Uterus (tissue), 4 donors: Measurements from ENCODE around the gene MET. TPM values are rescaled to one million over a fixed set of nuclear protein-coding genes. Genes with fewer than 3 reads are reported as not detected.

Source experiments
- DNase-seq, 2 donors: peaks; one replicate each; pipeline ENCODE4 v3.0.0-alpha.2; 2019 to 2020
- H3K27ac ChIP-seq, 2 donors: fragments of 200-600 bp; sonication (generic); 1 replicate in 1 of 2; 2 replicates in 1 of 2; pipeline ENCODE4 v1.5.1; 2016 to 2018
- H3K27me3 ChIP-seq, 2 donors: fragments of 200-600 bp; sonication (generic); one replicate each; pipeline ENCODE4 v1.5.1; 2018 to 2019; ENCODE audit warnings: control low read depth in 1 of 2
- H3K36me3 ChIP-seq, 2 donors: fragments of 200-600 bp; sonication (generic); one replicate each; pipeline ENCODE4 v1.5.1; 2019; ENCODE audit warnings: control low read depth in 1 of 2
- H3K4me1 ChIP-seq, 2 donors: fragments of 200-600 bp; sonication (generic); one replicate each; pipeline ENCODE4 v1.5.1; 2018 to 2019; ENCODE audit warnings: control low read depth in 1 of 2
- H3K4me3 ChIP-seq, 2 donors: fragments of 200-600 bp; sonication (generic); 1 replicate in 1 of 2; 2 replicates in 1 of 2; pipeline ENCODE4 v1.5.1; 2018 to 2019; ENCODE audit warnings: mild to moderate bottlenecking in 1 of 2
- H3K9me3 ChIP-seq, 2 donors: fragments of 200-600 bp; sonication (generic); one replicate each; pipeline ENCODE4 v1.5.1; 2019; ENCODE audit warnings: control low read depth in 1 of 2
- CTCF ChIP-seq, 4 experiments: fragments of 200-600 bp in 2 of 4; fragments of 450-650 bp in 2 of 4; sonication (generic) in 2 of 4; IDR thresholded peaks; one replicate each; pipeline ENCODE4 v1.5.1; 2016 to 2019; ENCODE audit warnings: antibody characterized with exemption in 4 of 4, mild to moderate bottlenecking in 2 of 4, moderate library complexity in 1 of 4
- POLR2A ChIP-seq, 2 donors: fragments of 450-650 bp; IDR thresholded peaks; one replicate each; pipeline ENCODE4 v1.6.1; 2016; ENCODE audit warnings: antibody characterized with exemption in 2 of 2, mild to moderate bottlenecking in 1 of 2, moderate library complexity in 1 of 2
- intact Hi-C: fragments of 100-400 bp; cut with DNase I; formaldehyde crosslinking; loops from one replicate; pipeline ENCODE4 v1.15.1; 2023; ENCODE audit warnings: low total_unique reads
- total RNA-seq, 4 donors: library from RNA; depleted of rRNA in 3 of 4; stranded (reverse); fragments of >200 nt in 3 of 4; gene quantifications; one replicate each; pipeline versions ENCODE4 v1.1.0 to v1.2.4, GENCODE V29; 2014 to 2023
- donor health status: DM: yes; HTN: yes; CAD: no.

The MET gene
- total RNA-seq, 4 donors from 2014 or later = 13.8 to 37.2 (median 35.6) TPM

GRCh38 chr7:116710764-116711452, 38.9 kb downstream of the MET start:
- Histone ChIP-seq H3K27me3 (no peaks in the 10 kb centered on the region), H3K36me3 (no peaks in the 10 kb centered on the region), H3K4me3 (no peak overlapping the region), H3K9me3 (no peaks in the 10 kb centered on the region), H3K4me1 (no peaks in the 10 kb centered on the region), H3K27ac (no peak overlapping the region)
- DNase-seq = no peak
- TF ChIP-seq CTCF (IDR thresholded peaks at IDR 0.05) = no peak
- TF ChIP-seq POLR2A (IDR thresholded peaks at IDR 0.05) = no peak
- intact Hi-C loops = no loop called here

GRCh38 chr7:116711790-116712189, 39.8 kb downstream of the MET start:
- intact Hi-C loops = no loop called here
- no peak for DNase-seq

GRCh38 chr7:116713500-116713899, 41.5 kb downstream of the MET start:
- intact Hi-C loops = no loop called here
- H3K9me3 ChIP-seq = no peaks in the 10 kb centered on the region
- no peaks in the 10 kb centered on the region for H3K4me1 ChIP-seq
- no peaks in the 10 kb centered on the region for H3K27me3 ChIP-seq
- TF ChIP-seq POLR2A (IDR thresholded peaks at IDR 0.05) (no peak), CTCF (IDR thresholded peaks at IDR 0.05) (no peak)
- no peaks in the 10 kb centered on the region for H3K36me3 ChIP-seq
- no peak overlapping the region for H3K27ac ChIP-seq
- H3K4me3 ChIP-seq = no peak overlapping the region
- no peak for DNase-seq

More at GRCh38 chr7:116711790-116712189, 39.8 kb downstream of the MET start:
- no peaks in the 10 kb centered on the region for H3K9me3 ChIP-seq
- H3K4me3 ChIP-seq = no peak overlapping the region
- no peaks in the 10 kb centered on the region for H3K36me3 ChIP-seq
- H3K4me1 ChIP-seq = no peaks in the 10 kb centered on the region
- H3K27me3 ChIP-seq = no peaks in the 10 kb centered on the region
- H3K27ac ChIP-seq = no peak overlapping the region
- TF ChIP-seq CTCF (IDR thresholded peaks at IDR 0.05) = no peak
- TF ChIP-seq POLR2A (IDR thresholded peaks at IDR 0.05) = no peak

- no peaks in the 10 kb centered on the region for H3K36me3 ChIP-seq
- no peak for TF ChIP-seq POLR2A (IDR thresholded peaks at IDR 0.05)
- TF ChIP-seq CTCF (IDR thresholded peaks at IDR 0.05) = no peak
- no peaks in the 10 kb centered on the region for H3K9me3 ChIP-seq
- intact Hi-C loops = no loop called here
- no peak for DNase-seq
- no peaks in the 10 kb centered on the region for H3K4me1 ChIP-seq
- no peak overlapping the region for H3K4me3 ChIP-seq
- H3K27ac ChIP-seq = no peak overlapping the region
- no peaks in the 10 kb centered on the region for H3K27me3 ChIP-seq
Measured at GRCh38 chr7:116713918-116714317, 41.9 kb downstream of the MET start.

- intact Hi-C loops = no loop called here
- no peaks in the 10 kb centered on the region for H3K4me1 ChIP-seq
Measured at GRCh38 chr7:116715077-116715476, 43.1 kb downstream of the MET start.

More at GRCh38 chr7:116715077-116715476, 43.1 kb downstream of the MET start:
- no peak for DNase-seq
- no peaks in the 10 kb centered on the region for H3K9me3 ChIP-seq
- TF ChIP-seq POLR2A (IDR thresholded peaks at IDR 0.05) = no peak
- no peak for TF ChIP-seq CTCF (IDR thresholded peaks at IDR 0.05)
- no peaks in the 10 kb centered on the region for H3K36me3 ChIP-seq
- no peak overlapping the region for H3K27ac ChIP-seq
- H3K27me3 ChIP-seq = no peaks in the 10 kb centered on the region
- no peak overlapping the region for H3K4me3 ChIP-seq
